Right lung (tissue), 5 donors: ENCODE measurements around the gene SIRPA. TPM values are rescaled to one million over a fixed set of nuclear protein-coding genes. Genes with fewer than 3 reads are reported as not detected.

Source experiments
- DNase-seq, 2 donors: peaks; one replicate each; pipeline ENCODE4 v3.0.0-alpha.2; 2013
- polyA plus RNA-seq, 5 donors: library from polyadenylated mRNA; unstranded; fragments of 120-200 nt; gene quantifications; one replicate each; pipeline versions ENCODE4 v1.2.1 to v1.2.3, GENCODE V29; 2013; ENCODE audit warnings: inconsistent platforms in 1 of 5, low replicate concordance in 1 of 5; ENCODE audit not compliant: insufficient read length in 5 of 5, insufficient read depth in 1 of 5

The SIRPA gene
- polyA plus RNA-seq, 5 donors = 8.8 to 12.7 (median 12.0) TPM

- no peak for DNase-seq
Observed at GRCh38 chr20:1868856-1869255, 26.4 kb upstream of the SIRPA start.

- no peak for DNase-seq
Observed at GRCh38 chr20:1870323-1870722, 24.9 kb upstream of the SIRPA start.

GRCh38 chr20:1870792-1871550, 24.2 kb upstream of the SIRPA start:
- no peak for DNase-seq

GRCh38 chr20:1871807-1872458, 23.3 kb upstream of the SIRPA start:
- DNase-seq = no peak

GRCh38 chr20:1872459-1873097, 22.6 kb upstream of the SIRPA start:
- DNase-seq = no peak

GRCh38 chr20:1874450-1875182, 20.6 kb upstream of the SIRPA start:
- DNase-seq = no peak

- DNase-seq = no peak
Observed at GRCh38 chr20:1875183-1875554, 20.0 kb upstream of the SIRPA start.

GRCh38 chr20:1875762-1876161, 19.4 kb upstream of the SIRPA start:
- no peak for DNase-seq

GRCh38 chr20:1876217-1876921, 18.8 kb upstream of the SIRPA start:
- DNase-seq = no peak

GRCh38 chr20:1876975-1877608, 18.1 kb upstream of the SIRPA start:
- DNase-seq = no peak

- no peak for DNase-seq
Observed at GRCh38 chr20:1877609-1878200, 17.5 kb upstream of the SIRPA start.

- no peak for DNase-seq
Observed at GRCh38 chr20:1879369-1879768, 15.8 kb upstream of the SIRPA start.

- no peak for DNase-seq
Observed at GRCh38 chr20:1879934-1880333, 15.3 kb upstream of the SIRPA start.

- no peak for DNase-seq
Observed at GRCh38 chr20:1880529-1881239, 14.5 kb upstream of the SIRPA start.

- no peak for DNase-seq
Observed at GRCh38 chr20:1881240-1881835, 13.9 kb upstream of the SIRPA start.

- DNase-seq = no peak
Observed at GRCh38 chr20:1882026-1882425, 13.2 kb upstream of the SIRPA start.

- DNase-seq = no peak
Observed at GRCh38 chr20:1883986-1884385, 11.2 kb upstream of the SIRPA start.

GRCh38 chr20:1885254-1885653, 10.0 kb upstream of the SIRPA start:
- no peak for DNase-seq

GRCh38 chr20:1885940-1886693, 9.1 kb upstream of the SIRPA start:
- DNase-seq = no peak
